Panc1 (cell line): ENCODE measurements around the gene PIP4P1. TPM values are rescaled to one million over a fixed set of nuclear protein-coding genes. Genes with fewer than 3 reads are reported as not detected.

ENCODE experiments used
- ATAC-seq: fragments of 200-7000 bp; cut with Tn5 transposase; 2 replicates; pipeline ENCODE4 v1.9.1; 2020; ENCODE audit warnings: mild to moderate bottlenecking, moderate library complexity
- BruUV-seq: library from RNA; stranded (reverse); fragments of 400-500 nt; replicated peaks from 2 replicates; lab custom pipeline; 2021; lab: Mats Ljungman, UMichigan
- CTCF ChIA-PET: fragments of 300-600 bp; sonication (Branson Sonifier 250); formaldehyde crosslinking; loops from one replicate; lab custom pipeline; 2022; ENCODE audit warnings: antibody characterized with exemption; lab: Charles Lee
- POLR2A ChIA-PET: fragments of 300-600 bp; sonication (Branson Sonifier 250); formaldehyde crosslinking; loops from one replicate; lab custom pipeline; 2022; ENCODE audit warnings: antibody characterized with exemption; lab: Charles Lee
- DNase-seq: peaks from one replicate; pipeline ENCODE4 v3.0.0-alpha.2; 2010; ENCODE audit warnings: low read depth, low spot score
- H3K27ac ChIP-seq: 2 replicates; pipeline ENCODE4 v1.5.1; 2011; ENCODE audit warnings: mild to moderate bottlenecking, low read length, inconsistent platforms
- H3K27me3 ChIP-seq: fragments of 200-500 bp; sonication (Bioruptor generic); 2 replicates; pipeline ENCODE4 v1.6.0; 2014; ENCODE audit warnings: low read length, inconsistent platforms; ENCODE audit not compliant: control insufficient read depth, insufficient read depth
- H3K36me3 ChIP-seq: fragments of 200-500 bp; sonication (Bioruptor generic); 2 replicates; pipeline ENCODE4 v1.5.1; 2014; ENCODE audit warnings: inconsistent platforms, mild to moderate bottlenecking, low read length, moderate library complexity; ENCODE audit not compliant: control insufficient read depth, insufficient read depth
- H3K4me1 ChIP-seq: 2 replicates; pipeline ENCODE4 v1.5.1; 2011; ENCODE audit warnings: inconsistent platforms, mild to moderate bottlenecking, low read length, moderate library complexity; ENCODE audit not compliant: control insufficient read depth, insufficient read depth
- H3K4me3 ChIP-seq, 2 experiments: 2 replicates each; pipeline ENCODE4 v1.5.1; 2011 to 2012; ENCODE audit warnings: low read depth in 2 of 2, low read length in 2 of 2, mild to moderate bottlenecking in 2 of 2, inconsistent platforms in 1 of 2, moderate library complexity in 1 of 2
- H3K9me3 ChIP-seq: fragments of 200-500 bp; sonication (Bioruptor generic); 2 replicates; pipeline ENCODE4 v1.5.1; 2014; ENCODE audit warnings: low read depth, mild to moderate bottlenecking, inconsistent platforms, low read length, moderate library complexity; ENCODE audit not compliant: control insufficient read depth, insufficient read depth
- CTCF ChIP-seq: fragments of 450-650 bp; IDR thresholded peaks from 2 replicates; pipeline ENCODE4 v1.5.1; 2017; ENCODE audit warnings: mild to moderate bottlenecking
- POLR2AphosphoS5 ChIP-seq: IDR thresholded peaks from 2 replicates; pipeline ENCODE4 v1.6.1; 2012; ENCODE audit warnings: mild to moderate bottlenecking, low read depth, low read length, moderate library complexity
- REST ChIP-seq, 2 experiments: IDR thresholded peaks; 2 replicates each; pipeline ENCODE4 v1.6.1; 2011 to 2012; ENCODE audit warnings: low read depth in 2 of 2, control low read depth in 1 of 2, low read length in 1 of 2, mild to moderate bottlenecking in 1 of 2, moderate library complexity in 1 of 2; ENCODE audit not compliant: insufficient read depth in 1 of 2
- SIN3A ChIP-seq: IDR thresholded peaks from 2 replicates; pipeline ENCODE4 v1.6.1; 2012; ENCODE audit warnings: low read depth, mild to moderate bottlenecking, low read length, moderate library complexity, borderline replicate concordance; ENCODE audit not compliant: insufficient read depth
- TCF7L2 ChIP-seq: IDR thresholded peaks from 2 replicates; pipeline ENCODE4 v1.6.1; 2011; ENCODE audit warnings: mild to moderate bottlenecking, low read depth, low read length, inconsistent platforms
- in situ Hi-C: cut with HindIII; loops from 2 replicates; pipeline ENCODE4 v1.10.0; 2016; ENCODE audit warnings: low sequenced_read_pairs, low pct_unique_long_range_greater_than_20kb
- intact Hi-C: fragments of 100-400 bp; cut with micrococcal nuclease; formaldehyde crosslinking; loops from one replicate; pipeline ENCODE4 v1.10.0; 2022; ENCODE audit not compliant: unreplicated experiment
- total RNA-seq: library from RNA; stranded (reverse); gene quantifications from one replicate; pipeline ENCODE4 v1.2.1, GENCODE V29; 2021; ENCODE audit not compliant: unreplicated experiment

Gene PIP4P1
- total RNA-seq, 1 experiment from 2014 or later = 34.8 TPM

GRCh38 chr14:20412876-20413743, 48.1 kb downstream of the PIP4P1 start, which contains the start of gene TEP1:
Gene TEP1, minus strand, starts transcription at chr14:20413501. Its CDS starts 5,062 bp downstream, at chr14:20408439.
- TF ChIP-seq TCF7L2 = no peak
- peak; percentile 76; the same call in 1 of the 2 replicates for TF ChIP-seq POLR2AphosphoS5
- ChIA-PET POLR2A (interaction anchor here (1.1 kb wide), 1 partner anchor 70 kb away, joined by 3 read pairs; the partner anchor contains the start of gene PARP2), CTCF (interaction anchor here (0.5 to 0.6 kb wide), 2 partner anchors 21 to 104 kb away, joined by 3 to 6 read pairs; no protein-coding TSS in a partner anchor)
- DNase-seq (no peak), ATAC-seq (peak; percentile 98)
- Histone ChIP-seq H3K36me3 (no peaks in the 10 kb centered on the region; the same call in 1 of the 2 replicates), H3K4me1 (peaks cover 9% of the 10 kb centered on the region), H3K9me3 (no peaks in the 10 kb centered on the region), H3K4me3 (peak within 1 kb of the TSS; percentile 86 to 87), H3K27ac (peak within 1 kb of the TSS; percentile 91), H3K27me3 (no peaks in the 10 kb centered on the region)
- intact Hi-C loops (no loop called here), in situ Hi-C loops (no loop called here)
- TSS peak; percentile 92 for BruUV-seq

GRCh38 chr14:20412411-20412810, 48.8 kb downstream of the PIP4P1 start:
- no peaks in the 10 kb centered on the region for H3K9me3 ChIP-seq
- ATAC-seq (no peak), DNase-seq (no peak)
- no peaks in the 10 kb centered on the region for H3K27me3 ChIP-seq
- ChIA-PET POLR2A (interaction anchor here (1.1 kb wide), 1 partner anchor 69 kb away, joined by 3 read pairs; the partner anchor contains the start of gene PARP2), CTCF (interaction anchor here (0.5 to 0.6 kb wide), 2 partner anchors 20 to 105 kb away, joined by 3 to 6 read pairs; no protein-coding TSS in a partner anchor)
- H3K36me3 ChIP-seq = no peaks in the 10 kb centered on the region; the same call in 1 of the 2 replicates
- peaks cover 9% of the 10 kb centered on the region for H3K4me1 ChIP-seq
- in situ Hi-C loops (no loop called here), intact Hi-C loops (no loop called here)
- no TSS peak for BruUV-seq
- H3K27ac ChIP-seq = peak overlapping the region; percentile 91
- H3K4me3 ChIP-seq = peak overlapping the region; percentile 86 to 87
- TF ChIP-seq REST (IDR thresholded peaks at IDR 0.05; ENCODE audit: insufficient read depth in 1 of 2, low read depth in 2 of 2, low read length in 1 of 2) (no peak), TCF7L2 (no peak), POLR2AphosphoS5 (no peak), CTCF (no peak), SIN3A (no peak)
